ENCODE data around the gene ZNF3.

The ZNF3 gene

GRCh38 chr7:100100420-100101015, 19.0 kb upstream of the ZNF3 start:
- TF ChIP-seq GATA2 (IDR thresholded peaks at IDR 0.05; ENCODE audit: low read depth, low read length) (no peak), GATA3 (IDR thresholded peaks at IDR 0.05; ENCODE audit: low read depth, low read length) (no peak)

- TF ChIP-seq GATA2 (IDR thresholded peaks at IDR 0.05; ENCODE audit: low read depth, low read length) (no peak), GATA3 (IDR thresholded peaks at IDR 0.05; ENCODE audit: low read depth, low read length) (no peak)
Observed at GRCh38 chr7:100099452-100099851, 17.9 kb upstream of the ZNF3 start.

- no peak for TF ChIP-seq GATA3 (IDR thresholded peaks at IDR 0.05; ENCODE audit: low read depth, low read length)
- no peak for TF ChIP-seq GATA2 (IDR thresholded peaks at IDR 0.05; ENCODE audit: low read depth, low read length)
Observed at GRCh38 chr7:100098913-100099312, 17.4 kb upstream of the ZNF3 start.

DNA sequence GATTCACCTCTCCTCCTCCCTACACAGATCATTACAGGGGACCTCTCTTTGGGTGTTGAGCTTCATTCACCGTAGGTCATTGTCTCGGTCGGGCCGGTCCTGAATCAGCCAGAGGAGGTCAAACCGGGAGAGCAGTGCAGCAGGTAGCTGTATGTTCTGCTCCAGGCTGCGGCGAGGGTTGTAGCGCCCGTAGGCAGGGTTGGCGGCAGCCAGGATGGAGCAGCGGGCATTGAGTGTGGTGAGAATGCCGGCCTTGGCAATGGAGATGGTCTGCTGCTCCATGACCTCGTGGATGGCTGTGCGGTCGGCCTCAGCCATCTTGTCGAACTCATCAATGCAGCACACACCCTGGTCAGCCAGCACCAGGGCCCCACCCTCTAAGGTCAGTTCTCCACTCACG, 14.2 kb upstream of the ZNF3 start:
- TF ChIP-seq GATA3 (IDR thresholded peaks at IDR 0.05; ENCODE audit: low read depth, low read length): no peak
- no peak for TF ChIP-seq GATA2 (IDR thresholded peaks at IDR 0.05; ENCODE audit: low read depth, low read length)

DNA sequence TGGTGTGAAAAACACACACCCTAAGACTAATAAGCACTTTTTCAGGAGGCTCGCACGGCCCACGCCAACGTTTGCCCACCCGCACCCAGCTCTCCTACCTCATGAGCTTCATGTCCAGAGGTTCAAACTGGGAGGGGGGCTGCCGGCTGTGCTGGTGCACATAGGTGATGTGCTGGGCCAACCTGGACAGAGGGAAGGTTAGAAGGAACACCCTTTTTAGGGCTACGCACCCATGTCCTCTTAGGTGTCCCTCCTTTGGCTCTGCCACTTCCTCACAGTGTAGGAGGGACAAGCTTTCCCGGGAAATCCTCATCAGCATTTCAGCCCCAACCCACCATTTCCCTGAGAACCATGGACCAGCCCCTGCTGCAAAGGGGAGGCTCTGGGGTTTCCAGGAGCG, 13.8 kb upstream of the ZNF3 start:
- TF ChIP-seq GATA2 (IDR thresholded peaks at IDR 0.05; ENCODE audit: low read depth, low read length): no peak
- no peak for TF ChIP-seq GATA3 (IDR thresholded peaks at IDR 0.05; ENCODE audit: low read depth, low read length)

- TF ChIP-seq GATA2 (IDR thresholded peaks at IDR 0.05; ENCODE audit: low read depth, low read length) (no peak), GATA3 (IDR thresholded peaks at IDR 0.05; ENCODE audit: low read depth, low read length) (no peak)
Observed at GRCh38 chr7:100093925-100094486, 12.5 kb upstream of the ZNF3 start.

- no peak for TF ChIP-seq GATA2 (IDR thresholded peaks at IDR 0.05; ENCODE audit: low read depth, low read length)
- TF ChIP-seq GATA3 (IDR thresholded peaks at IDR 0.05; ENCODE audit: low read depth, low read length): no peak
Observed at GRCh38 chr7:100093498-100093897, 12.0 kb upstream of the ZNF3 start.

DNA sequence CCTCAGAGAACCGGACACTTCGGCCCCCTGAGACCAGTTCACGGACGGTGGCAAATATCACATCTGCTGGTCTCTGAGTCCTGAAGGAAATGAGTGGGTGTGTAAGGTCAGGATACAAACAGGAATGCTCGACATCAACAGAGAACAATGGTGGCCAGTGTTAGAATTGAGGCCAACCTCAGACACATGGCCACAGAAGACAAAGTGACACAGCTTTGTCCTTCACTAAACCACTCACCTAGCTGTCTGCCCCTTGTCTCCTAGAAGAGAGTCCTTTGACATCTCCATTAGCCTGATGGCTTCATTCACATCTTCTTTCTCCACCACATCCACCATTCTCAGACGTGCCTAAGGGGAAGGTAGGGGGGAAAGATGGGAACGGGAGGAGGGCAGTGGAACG, 11.5 kb upstream of the ZNF3 start:
- TF ChIP-seq GATA2 (IDR thresholded peaks at IDR 0.05; ENCODE audit: low read depth, low read length): no peak
- no peak for TF ChIP-seq GATA3 (IDR thresholded peaks at IDR 0.05; ENCODE audit: low read depth, low read length)

DNA sequence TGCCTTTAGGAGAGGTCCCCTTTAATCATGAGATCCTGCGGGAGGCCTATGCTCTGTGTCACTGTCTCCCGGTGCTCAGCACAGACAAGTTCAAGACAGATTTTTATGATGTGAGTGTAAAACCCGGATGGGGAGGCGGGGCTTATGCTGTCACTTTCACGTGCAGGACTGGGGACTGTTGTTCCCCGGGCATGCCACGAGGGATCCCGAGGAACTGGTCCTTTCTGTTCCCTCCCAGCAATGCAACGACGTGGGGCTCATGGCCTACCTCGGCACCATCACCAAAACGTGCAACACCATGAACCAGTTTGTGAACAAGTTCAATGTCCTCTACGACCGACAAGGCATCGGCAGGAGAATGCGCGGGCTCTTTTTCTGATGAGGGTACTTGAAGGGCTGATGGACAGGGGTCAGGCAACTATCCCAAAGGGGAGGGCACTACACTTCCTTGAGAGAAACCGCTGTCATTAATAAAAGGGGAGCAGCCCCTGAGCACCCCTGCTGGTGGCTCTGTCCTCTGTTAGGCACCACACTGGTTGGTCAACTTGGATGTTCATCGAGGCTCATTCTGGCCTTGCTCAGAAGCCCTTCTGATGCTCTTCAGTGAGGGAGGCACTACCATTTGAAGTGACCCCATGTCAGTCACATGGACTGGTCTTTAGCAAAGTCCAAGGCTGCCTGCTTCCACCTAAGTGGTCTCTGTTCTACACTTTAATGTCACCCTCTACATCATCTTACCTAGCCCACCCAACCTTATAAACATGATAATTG, 10.1 kb upstream of the ZNF3 start:
- TF ChIP-seq GATA3 (IDR thresholded peaks at IDR 0.05; ENCODE audit: low read depth, low read length) (no peak), GATA2 (IDR thresholded peaks at IDR 0.05; ENCODE audit: low read depth, low read length) (no peak)

GRCh38 chr7:100090527-100091410, 9.2 kb upstream of the ZNF3 start:
- TF ChIP-seq GATA3 (IDR thresholded peaks at IDR 0.05; ENCODE audit: low read depth, low read length) (no peak), GATA2 (IDR thresholded peaks at IDR 0.05; ENCODE audit: low read depth, low read length) (no peak)

DNA sequence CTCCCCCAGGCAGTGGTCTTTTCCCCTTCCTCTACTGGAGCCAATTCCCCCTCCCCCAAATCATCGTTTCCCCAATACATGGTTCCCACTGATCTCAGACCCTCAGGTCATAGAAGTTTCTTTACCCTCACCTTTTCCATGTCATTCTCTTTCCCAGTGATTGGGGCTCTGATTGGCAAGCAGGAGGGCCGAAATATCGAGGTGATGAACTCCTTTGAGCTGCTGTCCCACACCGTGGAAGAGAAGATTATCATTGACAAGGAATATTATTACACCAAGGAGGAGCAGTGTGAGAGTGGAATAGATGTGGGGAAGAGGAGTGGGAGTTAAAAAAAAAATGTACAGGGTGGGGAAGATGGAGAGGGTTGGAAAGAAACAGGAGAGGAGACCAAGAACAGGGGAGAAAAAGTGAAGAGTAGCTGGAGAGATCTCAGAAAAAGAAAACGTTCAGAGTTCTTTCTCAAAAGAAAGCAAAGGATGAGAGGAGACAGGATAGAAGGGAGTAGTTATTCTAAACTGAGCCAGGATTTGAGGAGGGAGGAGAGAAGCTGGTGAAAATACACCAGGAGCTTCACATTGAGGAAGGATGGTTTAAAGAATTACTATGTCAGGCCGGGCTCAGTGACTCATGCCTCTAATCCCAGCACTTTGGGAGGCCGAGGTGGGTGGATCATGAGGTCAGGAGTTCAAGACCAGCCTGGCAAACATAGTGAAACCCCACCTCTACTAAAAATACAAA, 8.1 kb upstream of the ZNF3 start:
- TF ChIP-seq GATA3 (IDR thresholded peaks at IDR 0.05; ENCODE audit: low read depth, low read length) (no peak), GATA2 (IDR thresholded peaks at IDR 0.05; ENCODE audit: low read depth, low read length) (no peak)

- TF ChIP-seq GATA3 (IDR thresholded peaks at IDR 0.05; ENCODE audit: low read depth, low read length) (no peak), GATA2 (IDR thresholded peaks at IDR 0.05; ENCODE audit: low read depth, low read length) (no peak)
Observed at GRCh38 chr7:100088621-100089457, 7.3 kb upstream of the ZNF3 start, which contains the start of gene COPS6. Gene COPS6 (plus strand): TSS chr7:100088969. CDS start chr7:100088991, 22 bp downstream.
